ENCODE results near the gene ITPRIP.

GRCh38 chr10:104301907-104302690 lies 36.2 kb downstream of the ITPRIP start:
- TF ChIP-seq POLR2A (IDR thresholded peaks at IDR 0.05) (no peak), CTCF (IDR thresholded peaks at IDR 0.05) (no peak)

Data from body of pancreas (tissue), 4 donors.